OCI-LY7 (cell line): ENCODE measurements around the gene SPATA21.

Experiments
- CTCF ChIP-seq: fragments of 200-600 bp; sonication (generic); conservative IDR thresholded peaks from 2 replicates; pipeline ENCODE4 v1.5.1; 2014; ENCODE audit warnings: mild to moderate bottlenecking, antibody characterized with exemption, low read length, moderate library complexity, mixed read lengths
- EZH2phosphoT487 ChIP-seq: fragments of 200-600 bp; sonication (generic); IDR thresholded peaks from 2 replicates; pipeline ENCODE4 v1.6.1; 2018; ENCODE audit warnings: low read depth, borderline replicate concordance, mild to moderate bottlenecking, mixed run types, antibody characterized with exemption, low read length, moderate library complexity, mixed read lengths

- TF ChIP-seq CTCF = no peak
- no peak for TF ChIP-seq EZH2phosphoT487
These were observed 1.7 kb upstream of the SPATA21 start for GRCh38 chr1:16438924-16439323.
